CD14-positive monocyte (primary cell): ENCODE measurements around the gene TPX2. TPM values are rescaled to one million over a fixed set of nuclear protein-coding genes. Genes with fewer than 3 reads are reported as not detected.

ENCODE experiments used
- DNase-seq, 3 donors: peaks; one replicate each; pipeline ENCODE4 v3.0.0-alpha.2; 2011 to 2022
- H2AFZ ChIP-seq: 2 replicates; pipeline ENCODE4 v1.6.0; 2012; ENCODE audit warnings: mild to moderate bottlenecking, low read depth, low read length, inconsistent platforms; ENCODE audit not compliant: insufficient read depth, poor library complexity, severe bottlenecking
- H3K27ac ChIP-seq, 2 donors: 1 replicate in 1 of 2; 2 replicates in 1 of 2; pipeline ENCODE4 v1.5.1; 2012 to 2013; ENCODE audit warnings: low read length in 2 of 2, control low read depth in 1 of 2, inconsistent platforms in 1 of 2, low read depth in 1 of 2, mild to moderate bottlenecking in 1 of 2
- H3K27me3 ChIP-seq, 2 donors: one replicate each; pipeline versions ENCODE4 v1.6.0 to v1.6.1; 2011 to 2013; ENCODE audit warnings: low read length in 2 of 2; ENCODE audit not compliant: control insufficient read depth in 2 of 2, insufficient read depth in 2 of 2
- H3K36me3 ChIP-seq, 2 donors: replicated peaks in 1 of 2; 1 replicate in 1 of 2; 2 replicates in 1 of 2; pipeline versions ENCODE4 v1.5.1 to v1.6.1; 2012 to 2013; ENCODE audit warnings: low read length in 2 of 2, control low read depth in 1 of 2, inconsistent platforms in 1 of 2, mild to moderate bottlenecking in 1 of 2; ENCODE audit not compliant: insufficient read depth in 2 of 2, control insufficient read depth in 1 of 2
- H3K4me1 ChIP-seq, 2 donors: 1 replicate in 1 of 2; 2 replicates in 1 of 2; pipeline versions ENCODE4 v1.5.1 to v1.6.1; 2012 to 2013; ENCODE audit warnings: low read length in 2 of 2, control low read depth in 1 of 2, inconsistent platforms in 1 of 2, mild to moderate bottlenecking in 1 of 2, moderate library complexity in 1 of 2; ENCODE audit not compliant: insufficient read depth in 2 of 2, control insufficient read depth in 1 of 2
- H3K4me2 ChIP-seq: replicated peaks from 2 replicates; pipeline ENCODE3; 2012; ENCODE audit warnings: low read length, moderate library complexity, mild to moderate bottlenecking; ENCODE audit not compliant: poor library complexity, severe bottlenecking; ENCODE audit errors: extremely low read depth
- H3K4me3 ChIP-seq, 3 experiments: fragments of 200-600 bp in 1 of 3; sonication (generic) in 1 of 3; replicated peaks in 1 of 3; 1 replicate in 2 of 3; 2 replicates in 1 of 3; pipeline ENCODE4 v1.5.1; 2011 to 2013; ENCODE audit warnings: low read length in 3 of 3, mild to moderate bottlenecking in 3 of 3, control low read depth in 2 of 3, low read depth in 2 of 3, inconsistent platforms in 1 of 3, moderate library complexity in 1 of 3
- H3K79me2 ChIP-seq: 2 replicates; pipeline ENCODE4 v1.6.0; 2012; ENCODE audit warnings: mild to moderate bottlenecking, control low read depth, inconsistent platforms, low read length, moderate library complexity; ENCODE audit not compliant: insufficient read depth
- H3K9ac ChIP-seq: 2 replicates; pipeline ENCODE4 v1.6.0; 2017; ENCODE audit warnings: low read length, mild to moderate bottlenecking; ENCODE audit not compliant: insufficient read depth, poor library complexity, severe bottlenecking
- H3K9me3 ChIP-seq, 2 donors: replicated peaks in 1 of 2; 1 replicate in 1 of 2; 2 replicates in 1 of 2; pipeline versions ENCODE4 v1.5.1 to v1.6.1; 2012 to 2013; ENCODE audit warnings: low read length in 2 of 2, control low read depth in 1 of 2; ENCODE audit not compliant: control insufficient read depth in 1 of 2, insufficient read depth in 1 of 2
- H4K20me1 ChIP-seq: 2 replicates; pipeline ENCODE4 v1.6.0; 2012; ENCODE audit warnings: mild to moderate bottlenecking, low read length, control low read depth, moderate library complexity; ENCODE audit not compliant: insufficient read depth
- H3K27ac Mint-ChIP-seq, 7 donors: one replicate each; pipeline ENCODE4 v1.8.0; 2020; ENCODE audit warnings: mild to moderate bottlenecking in 7 of 7, mixed read lengths in 7 of 7, moderate library complexity in 6 of 7, inconsistent platforms in 2 of 7
- H3K27me3 Mint-ChIP-seq, 3 donors: one replicate each; pipeline ENCODE4 v1.8.0; 2021 to 2022; ENCODE audit warnings: low read depth in 3 of 3, mild to moderate bottlenecking in 3 of 3, mixed read lengths in 3 of 3, moderate library complexity in 3 of 3, inconsistent platforms in 1 of 3
- H3K36me3 Mint-ChIP-seq, 2 donors: one replicate each; pipeline ENCODE4 v1.8.0; 2020; ENCODE audit warnings: mixed read lengths in 2 of 2, inconsistent platforms in 1 of 2, mild to moderate bottlenecking in 1 of 2
- H3K4me1 Mint-ChIP-seq: one replicate; pipeline ENCODE4 v1.8.0; 2020; ENCODE audit warnings: mild to moderate bottlenecking, mixed read lengths
- H3K4me3 Mint-ChIP-seq, 2 donors: one replicate each; pipeline ENCODE4 v1.8.0; 2020; ENCODE audit warnings: mild to moderate bottlenecking in 2 of 2, mixed read lengths in 2 of 2, moderate library complexity in 1 of 2
- H3K9me3 Mint-ChIP-seq, 7 donors: one replicate each; pipeline ENCODE4 v1.8.0; 2020 to 2022; ENCODE audit warnings: mixed read lengths in 7 of 7, mild to moderate bottlenecking in 6 of 7, moderate library complexity in 6 of 7, inconsistent platforms in 2 of 7
- WGBS: methylation state at CpG from one replicate; pipeline ENCODE4 v1.1.5; 2013; ENCODE audit warnings: missing lambda C conversion rate; ENCODE audit not compliant: insufficient coverage; 5-methylcytosine and 5-hydroxymethylcytosine counted together
- intact Hi-C, 2 donors: fragments of 100-400 bp; cut with micrococcal nuclease; formaldehyde crosslinking; loops; one replicate each; pipeline versions ENCODE4 v1.15.0 to v1.15.1; 2023
- polyA plus RNA-seq, 3 donors: library from polyadenylated mRNA; depleted of rRNA in 1 of 3; unstranded in 2 of 3; stranded (reverse) in 1 of 3; fragments of 300-500 nt in 2 of 3; fragments of >200 nt in 1 of 3; fragmentation: Illumina TruSeq in 2 of 3; gene quantifications; 1 replicate in 2 of 3; 2 replicates in 1 of 3; pipeline ENCODE4 v1.2.3, GENCODE V29; 2012 to 2021
- TF ChIP-seq, protein P1 (sequence below): fragments of 200-600 bp; IDR thresholded peaks from one replicate; pipeline ENCODE4 v1.8.0; 2022; ENCODE audit warnings: antibody characterized with exemption, mild to moderate bottlenecking

Gene TPX2
- polyA plus RNA-seq, 3 donors, result 0.06 TPM; not detected in 2

DNA sequence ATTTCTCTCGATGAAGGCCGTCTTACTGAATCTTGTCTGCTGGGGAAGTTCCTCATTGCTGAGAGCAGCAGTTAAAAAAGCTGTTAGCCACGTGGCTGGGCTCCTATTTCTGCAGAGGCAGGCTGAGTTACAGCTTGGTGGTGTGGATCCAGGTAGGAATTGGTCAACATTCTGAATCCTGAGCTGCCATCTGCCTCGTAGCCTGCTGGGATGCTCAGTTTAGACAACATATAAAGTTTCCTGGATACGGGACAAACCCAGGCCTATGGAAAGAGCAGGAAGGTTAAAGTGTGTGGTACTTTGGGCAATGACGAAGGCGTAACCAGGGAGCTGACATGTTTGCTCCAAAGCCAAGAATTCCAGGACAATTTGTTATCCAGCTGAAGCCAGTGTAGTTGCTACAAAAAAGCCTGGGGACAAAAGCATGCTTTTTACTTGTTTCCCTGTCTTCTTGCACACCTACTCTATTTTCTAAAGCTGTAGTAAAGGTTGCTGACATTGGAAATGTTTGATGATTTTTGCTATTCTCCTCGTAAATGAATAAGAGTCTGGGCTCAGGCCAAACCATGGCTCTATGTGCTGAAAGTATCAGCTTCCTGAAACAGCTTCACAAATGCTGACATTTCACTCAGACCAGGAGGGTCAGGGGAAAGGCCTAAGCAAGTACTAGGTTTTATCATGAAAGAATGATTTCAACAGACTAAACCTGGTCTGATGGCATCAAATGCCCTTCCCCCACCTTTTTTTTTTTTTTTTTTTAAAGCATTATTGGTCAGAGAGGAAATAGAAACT is 67.7 kb downstream of the TPX2 start:
- H3K36me3 Mint-ChIP-seq, result peaks cover 50 to 68% of the 10 kb centered on the region in 2 donors
- Histone ChIP-seq H3K27me3 (no peaks in the 10 kb centered on the region), H3K9ac (no peak overlapping the region), H3K79me2 (no peaks in the 10 kb centered on the region), H3K4me1 (peaks cover 7 to 10% of the 10 kb centered on the region in 2 donors), H3K4me3 (no peak overlapping the region), H3K4me2 (no peak overlapping the region), H3K36me3 (peaks cover 16 to 63% of the 10 kb centered on the region in 2 donors), H4K20me1 (no peaks in the 10 kb centered on the region), H3K9me3 (no peaks in the 10 kb centered on the region), H3K27ac (no peak overlapping the region), H2AFZ (no peak overlapping the region)
- intact Hi-C loops, result no loop called here
- DNase-seq, result no peak
- peaks cover 1 to 2% (median 1%) of the 10 kb centered on the region in 3 donors for H3K27me3 Mint-ChIP-seq
- no peaks in the 10 kb centered on the region for H3K9me3 Mint-ChIP-seq
- WGBS, result 42% methylated on average over 6 of the region's 8 CpGs
- H3K4me1 Mint-ChIP-seq, result peaks cover 18% of the 10 kb centered on the region
- H3K27ac Mint-ChIP-seq, result peak overlapping the region in 2 of 7 donors; percentile 71 to 75
- TF ChIP-seq, protein P1, sequence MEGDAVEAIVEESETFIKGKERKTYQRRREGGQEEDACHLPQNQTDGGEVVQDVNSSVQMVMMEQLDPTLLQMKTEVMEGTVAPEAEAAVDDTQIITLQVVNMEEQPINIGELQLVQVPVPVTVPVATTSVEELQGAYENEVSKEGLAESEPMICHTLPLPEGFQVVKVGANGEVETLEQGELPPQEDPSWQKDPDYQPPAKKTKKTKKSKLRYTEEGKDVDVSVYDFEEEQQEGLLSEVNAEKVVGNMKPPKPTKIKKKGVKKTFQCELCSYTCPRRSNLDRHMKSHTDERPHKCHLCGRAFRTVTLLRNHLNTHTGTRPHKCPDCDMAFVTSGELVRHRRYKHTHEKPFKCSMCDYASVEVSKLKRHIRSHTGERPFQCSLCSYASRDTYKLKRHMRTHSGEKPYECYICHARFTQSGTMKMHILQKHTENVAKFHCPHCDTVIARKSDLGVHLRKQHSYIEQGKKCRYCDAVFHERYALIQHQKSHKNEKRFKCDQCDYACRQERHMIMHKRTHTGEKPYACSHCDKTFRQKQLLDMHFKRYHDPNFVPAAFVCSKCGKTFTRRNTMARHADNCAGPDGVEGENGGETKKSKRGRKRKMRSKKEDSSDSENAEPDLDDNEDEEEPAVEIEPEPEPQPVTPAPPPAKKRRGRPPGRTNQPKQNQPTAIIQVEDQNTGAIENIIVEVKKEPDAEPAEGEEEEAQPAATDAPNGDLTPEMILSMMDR, result no peak
- H3K4me3 Mint-ChIP-seq, result no peak overlapping the region

DNA sequence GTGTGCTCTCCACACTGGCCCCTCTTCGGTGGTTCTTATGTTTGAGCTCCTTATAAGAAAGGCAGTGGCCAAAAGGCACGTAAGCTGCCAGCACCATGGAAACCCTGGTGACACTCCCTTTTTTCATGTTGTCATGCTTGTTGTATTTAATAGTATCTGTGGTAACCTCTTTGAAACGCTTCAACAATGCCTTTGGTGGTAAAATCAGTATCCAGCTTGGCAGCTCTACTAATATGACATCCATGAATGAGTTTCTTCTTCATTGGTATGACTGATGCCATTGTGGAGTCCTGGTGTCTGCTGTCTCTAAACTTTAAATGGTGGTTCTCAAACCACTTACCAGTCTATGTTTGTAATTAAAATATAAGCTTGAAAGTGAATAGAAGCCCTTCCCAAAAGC is 69.4 kb downstream of the TPX2 start:
- Histone ChIP-seq H4K20me1 (no peaks in the 10 kb centered on the region), H3K27me3 (no peaks in the 10 kb centered on the region), H3K4me3 (no peak overlapping the region), H2AFZ (no peak overlapping the region), H3K4me1 (peaks cover 7 to 10% of the 10 kb centered on the region in 2 donors), H3K9me3 (no peaks in the 10 kb centered on the region), H3K36me3 (peaks cover 11 to 46% of the 10 kb centered on the region in 2 donors), H3K9ac (no peak overlapping the region), H3K79me2 (no peaks in the 10 kb centered on the region), H3K4me2 (no peak overlapping the region), H3K27ac (no peak overlapping the region)
- peaks cover 18% of the 10 kb centered on the region for H3K4me1 Mint-ChIP-seq
- no peak overlapping the region for H3K27ac Mint-ChIP-seq
- no peak overlapping the region for H3K4me3 Mint-ChIP-seq
- TF ChIP-seq, protein P1, result no peak
- H3K9me3 Mint-ChIP-seq, result no peaks in the 10 kb centered on the region
- 100% methylated on average over 1 of the region's 3 CpGs for WGBS
- intact Hi-C loops, result no loop called here
- DNase-seq, result no peak
- H3K36me3 Mint-ChIP-seq, result peaks cover 41 to 53% of the 10 kb centered on the region in 2 donors
- peaks cover 0 to 3% (median 1%) of the 10 kb centered on the region in 3 donors for H3K27me3 Mint-ChIP-seq
